Activated T-cell treated with anti-CD3 and anti-CD28 coated beads, Interleukin-2, amount 50 U/mL, for 72 hours (primary cell): Measurements from ENCODE around the gene NR1H4. TPM values are rescaled to one million over a fixed set of nuclear protein-coding genes. Genes with fewer than 3 reads are reported as not detected.

Source experiments
- ATAC-seq, 2 donors: fragments of 150-1000 bp; cut with Tn5 transposase; replicated peaks in 1 of 2; 2 replicates each; pipeline ENCODE4 v1.10.0; 2021; ENCODE audit warnings: moderate library complexity in 2 of 2, mild to moderate bottlenecking in 1 of 2
- DNase-seq, 2 donors: peaks; one replicate each; pipeline ENCODE4 v3.0.0; 2021 to 2022; ENCODE audit warnings: mixed read lengths in 1 of 2
- H3K27ac Mint-ChIP-seq: one replicate; pipeline ENCODE4 v1.8.0; 2022; ENCODE audit warnings: mild to moderate bottlenecking, moderate library complexity, mixed read lengths
- H3K27me3 Mint-ChIP-seq: one replicate; pipeline ENCODE4 v1.8.0; 2022; ENCODE audit warnings: low read depth, mixed read lengths
- H3K36me3 Mint-ChIP-seq, 2 donors: one replicate each; pipeline ENCODE4 v1.8.0; 2022; ENCODE audit warnings: mixed read lengths in 2 of 2, mild to moderate bottlenecking in 1 of 2; ENCODE audit not compliant: insufficient read depth in 2 of 2
- H3K4me1 Mint-ChIP-seq: one replicate; pipeline ENCODE4 v1.8.0; 2022; ENCODE audit warnings: low read depth, mixed read lengths
- H3K4me3 Mint-ChIP-seq, 2 donors: one replicate each; pipeline ENCODE4 v1.8.0; 2022; ENCODE audit warnings: mild to moderate bottlenecking in 2 of 2, mixed read lengths in 2 of 2, moderate library complexity in 2 of 2
- H3K9me3 Mint-ChIP-seq, 2 donors: one replicate each; pipeline ENCODE4 v1.8.0; 2022; ENCODE audit warnings: mixed read lengths in 2 of 2
- total RNA-seq, 2 donors: library from RNA; stranded (reverse); gene quantifications; one replicate each; pipeline ENCODE4 v1.2.3, GENCODE V29; 2022

NR1H4 gene
- total RNA-seq, 2 donors from 2014 or later: not detected

DNA sequence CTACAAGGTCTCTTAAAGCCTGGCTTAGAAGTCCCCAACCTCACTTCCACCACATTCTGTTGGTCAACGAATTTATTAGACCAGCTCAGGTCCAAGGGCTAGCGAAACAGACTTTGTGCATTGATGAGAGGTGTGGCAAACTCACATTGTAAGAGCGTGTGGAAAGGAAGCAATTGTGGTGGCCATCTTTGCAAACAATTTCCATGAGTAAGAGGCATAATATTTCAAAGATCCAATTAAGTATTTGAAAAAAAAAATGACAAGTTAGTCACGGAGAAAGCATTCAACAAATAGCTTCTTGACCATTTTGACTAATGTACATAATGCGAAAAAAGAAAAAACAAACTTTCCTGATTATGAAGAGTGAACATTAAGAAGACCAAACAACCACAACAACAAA is 7.4 kb downstream of the NR1H4 start:
- DNase-seq: no peak
- ATAC-seq: no peak

DNA sequence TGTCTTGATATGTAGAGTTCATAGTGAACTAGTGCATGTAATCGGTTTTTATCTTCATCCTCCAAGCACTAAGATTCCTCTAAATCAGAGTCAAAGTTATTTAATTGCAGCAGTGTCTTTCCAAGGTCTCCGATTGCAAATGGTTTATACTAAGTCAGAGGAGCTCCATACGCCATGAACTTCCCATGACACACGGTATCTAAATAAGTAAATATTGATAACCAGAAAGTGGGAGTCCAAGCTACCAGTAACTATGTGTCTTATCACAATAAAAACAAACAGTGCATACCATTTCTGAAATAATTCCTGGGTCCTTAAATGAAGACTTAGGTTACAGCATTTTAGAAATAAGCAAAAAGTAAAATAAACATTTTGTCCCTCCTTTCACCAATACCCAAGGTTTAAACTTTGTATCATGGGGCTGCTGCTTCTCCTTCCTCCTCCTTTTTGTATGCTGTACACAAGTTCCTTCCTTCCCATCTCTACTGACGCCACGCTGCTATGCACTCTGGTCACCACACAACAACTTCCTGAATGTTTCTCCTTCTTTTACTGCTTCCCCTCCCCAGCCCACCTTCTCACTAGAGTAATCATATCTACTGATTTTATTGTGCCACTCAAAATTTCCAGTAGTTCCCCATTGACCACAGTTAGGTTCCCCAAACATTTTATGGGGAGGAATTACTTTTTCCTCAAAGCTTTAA is 10.7 kb downstream of the NR1H4 start:
- ATAC-seq (no peak), DNase-seq (no peak)
- no peaks in the 10 kb centered on the region for H3K9me3 Mint-ChIP-seq
- H3K27ac Mint-ChIP-seq: no peak overlapping the region
- no peaks in the 10 kb centered on the region for H3K36me3 Mint-ChIP-seq
- H3K27me3 Mint-ChIP-seq: peaks cover 9% of the 10 kb centered on the region
- H3K4me1 Mint-ChIP-seq: no peaks in the 10 kb centered on the region
- no peak overlapping the region for H3K4me3 Mint-ChIP-seq

More for the DNA sequence above, 7.4 kb downstream of the NR1H4 start:
- H3K36me3 Mint-ChIP-seq: no peaks in the 10 kb centered on the region
- no peak overlapping the region for H3K4me3 Mint-ChIP-seq
- no peak overlapping the region for H3K27ac Mint-ChIP-seq
- H3K27me3 Mint-ChIP-seq: peaks cover 15% of the 10 kb centered on the region
- no peaks in the 10 kb centered on the region for H3K9me3 Mint-ChIP-seq
- no peaks in the 10 kb centered on the region for H3K4me1 Mint-ChIP-seq

DNA sequence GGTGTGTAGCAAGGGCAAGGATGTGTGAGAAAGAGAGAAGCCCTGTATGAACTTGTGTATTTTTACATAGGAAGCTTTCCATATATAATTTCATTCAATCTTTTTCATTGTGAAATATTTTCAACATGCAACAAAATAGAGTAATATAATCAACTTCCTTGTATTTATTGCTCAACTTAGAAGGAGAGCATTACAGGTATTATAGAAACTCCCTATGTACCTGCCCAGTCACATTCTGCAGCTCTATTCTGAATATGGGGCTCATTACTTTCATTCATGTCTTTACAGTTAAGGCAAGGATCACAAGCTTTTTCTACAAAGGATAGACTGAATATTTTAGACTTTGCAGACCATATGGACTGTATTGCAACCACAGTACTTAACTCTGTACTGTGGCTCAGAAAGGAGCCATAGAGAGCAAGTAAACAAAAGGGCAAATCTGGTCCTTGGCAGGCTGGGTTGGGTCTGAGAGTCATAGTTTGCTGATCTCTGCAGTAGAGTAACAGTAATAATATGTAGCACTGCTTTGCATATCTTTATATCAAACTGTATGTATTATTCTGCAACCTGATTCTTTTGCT is 11.3 kb downstream of the NR1H4 start:
- no peaks in the 10 kb centered on the region for H3K36me3 Mint-ChIP-seq
- peaks cover 9% of the 10 kb centered on the region for H3K27me3 Mint-ChIP-seq
- H3K4me3 Mint-ChIP-seq: no peak overlapping the region
- no peak for DNase-seq
- no peak overlapping the region for H3K27ac Mint-ChIP-seq
- no peaks in the 10 kb centered on the region for H3K9me3 Mint-ChIP-seq
- H3K4me1 Mint-ChIP-seq: no peaks in the 10 kb centered on the region
- ATAC-seq: no peak

DNA sequence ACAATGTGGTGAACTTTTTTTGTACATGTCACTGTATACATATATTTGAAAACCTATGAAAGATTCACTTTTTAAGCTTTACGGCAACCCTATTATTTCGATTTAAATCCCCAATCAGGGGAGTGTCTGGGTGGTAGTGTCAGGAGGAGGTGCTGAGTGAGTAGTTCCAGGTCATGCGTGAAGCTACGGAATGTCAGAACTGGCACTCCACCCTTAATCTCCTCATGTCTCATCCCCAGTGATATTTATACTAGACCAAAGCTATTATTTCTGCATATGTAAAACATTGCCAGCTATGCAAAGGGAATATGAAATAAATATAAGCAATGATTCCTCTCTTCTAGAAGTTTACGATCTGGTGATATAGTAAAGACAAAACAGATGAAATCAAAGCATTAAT is 12.3 kb downstream of the NR1H4 start:
- Mint-ChIP-seq H3K36me3 (no peaks in the 10 kb centered on the region), H3K9me3 (no peaks in the 10 kb centered on the region), H3K27me3 (peaks cover 9% of the 10 kb centered on the region), H3K4me1 (no peaks in the 10 kb centered on the region), H3K27ac (no peak overlapping the region), H3K4me3 (no peak overlapping the region)
- DNase-seq: no peak
- no peak for ATAC-seq

DNA sequence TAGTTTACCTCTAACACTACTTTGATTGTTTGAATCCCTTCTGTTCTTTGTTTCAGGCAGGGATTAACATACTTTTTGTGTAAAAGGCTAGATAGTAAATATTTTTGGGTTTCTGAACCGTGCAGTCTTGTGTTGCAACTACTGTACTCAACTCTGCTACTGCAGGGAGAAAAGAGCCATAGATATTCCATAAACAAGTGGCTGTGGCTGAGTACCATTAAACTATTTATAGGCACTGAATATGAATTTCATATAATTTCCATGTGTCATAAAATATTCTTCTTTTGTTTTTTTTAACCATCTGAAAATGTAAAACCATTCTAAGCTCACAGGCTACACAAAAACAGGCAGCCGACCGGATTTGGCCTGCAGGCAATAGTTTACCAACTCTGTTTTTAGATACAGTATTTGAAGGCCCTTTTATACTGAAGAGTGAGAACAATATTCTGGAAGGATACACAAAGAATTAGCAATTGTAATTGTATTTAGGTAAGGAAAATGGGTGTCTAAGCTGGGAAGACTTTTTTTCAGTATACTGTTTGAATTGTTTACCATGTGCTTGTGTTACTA is 15.7 kb downstream of the NR1H4 start:
- no peak for ATAC-seq

DNA sequence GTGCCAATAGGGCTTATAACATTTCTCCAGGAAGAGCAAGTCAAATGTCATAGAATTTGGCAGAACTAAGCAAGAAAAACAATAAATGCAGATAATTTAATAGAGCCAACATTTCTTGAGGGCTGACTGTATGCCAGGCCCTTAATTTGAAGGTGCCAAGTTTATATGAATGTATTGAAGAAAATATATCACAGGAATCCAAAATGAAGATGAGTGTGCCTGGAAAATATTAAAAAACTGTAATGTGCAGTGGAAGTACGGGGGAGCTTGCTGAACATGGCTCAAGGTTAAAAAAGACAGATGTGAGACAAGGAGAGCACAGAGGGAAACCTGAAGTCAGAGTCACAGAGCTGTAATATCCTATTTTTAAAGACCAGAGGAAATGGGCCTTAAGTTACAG is 16.4 kb downstream of the NR1H4 start:
- no peak overlapping the region for H3K27ac Mint-ChIP-seq
- H3K4me1 Mint-ChIP-seq: no peaks in the 10 kb centered on the region
- no peak for DNase-seq
- no peaks in the 10 kb centered on the region for H3K27me3 Mint-ChIP-seq
- H3K4me3 Mint-ChIP-seq: no peak overlapping the region
- no peaks in the 10 kb centered on the region for H3K36me3 Mint-ChIP-seq
- no peak for ATAC-seq
- H3K9me3 Mint-ChIP-seq: no peaks in the 10 kb centered on the region

More for the DNA sequence above, 15.7 kb downstream of the NR1H4 start:
- Mint-ChIP-seq H3K4me3 (no peak overlapping the region), H3K9me3 (no peaks in the 10 kb centered on the region), H3K4me1 (no peaks in the 10 kb centered on the region), H3K36me3 (no peaks in the 10 kb centered on the region), H3K27ac (no peak overlapping the region), H3K27me3 (peaks cover 5% of the 10 kb centered on the region)
- no peak for DNase-seq

DNA sequence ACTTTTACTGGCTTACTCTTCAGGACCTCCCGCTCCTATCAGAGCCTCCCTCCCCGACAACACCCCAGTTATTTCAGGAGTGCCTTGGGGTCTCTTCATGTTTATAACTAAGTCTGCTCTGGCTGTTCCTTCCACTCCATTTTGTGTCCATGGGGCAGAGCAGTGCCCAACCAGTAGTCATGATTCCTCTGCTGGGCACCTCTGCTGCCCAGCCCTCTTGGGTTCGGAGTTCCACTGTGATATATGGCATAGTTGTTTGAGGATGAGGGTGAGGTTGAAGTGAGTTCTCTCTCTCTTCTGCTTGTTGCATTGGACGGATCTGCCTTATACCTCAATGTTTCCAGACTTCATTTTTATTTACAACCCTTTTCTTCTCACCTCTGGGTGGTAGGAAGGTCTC is 17.4 kb downstream of the NR1H4 start:
- ATAC-seq (no peak), DNase-seq (no peak)
- Mint-ChIP-seq H3K4me1 (no peaks in the 10 kb centered on the region), H3K27ac (no peak overlapping the region), H3K36me3 (no peaks in the 10 kb centered on the region), H3K27me3 (no peaks in the 10 kb centered on the region), H3K9me3 (no peaks in the 10 kb centered on the region), H3K4me3 (no peak overlapping the region)

DNA sequence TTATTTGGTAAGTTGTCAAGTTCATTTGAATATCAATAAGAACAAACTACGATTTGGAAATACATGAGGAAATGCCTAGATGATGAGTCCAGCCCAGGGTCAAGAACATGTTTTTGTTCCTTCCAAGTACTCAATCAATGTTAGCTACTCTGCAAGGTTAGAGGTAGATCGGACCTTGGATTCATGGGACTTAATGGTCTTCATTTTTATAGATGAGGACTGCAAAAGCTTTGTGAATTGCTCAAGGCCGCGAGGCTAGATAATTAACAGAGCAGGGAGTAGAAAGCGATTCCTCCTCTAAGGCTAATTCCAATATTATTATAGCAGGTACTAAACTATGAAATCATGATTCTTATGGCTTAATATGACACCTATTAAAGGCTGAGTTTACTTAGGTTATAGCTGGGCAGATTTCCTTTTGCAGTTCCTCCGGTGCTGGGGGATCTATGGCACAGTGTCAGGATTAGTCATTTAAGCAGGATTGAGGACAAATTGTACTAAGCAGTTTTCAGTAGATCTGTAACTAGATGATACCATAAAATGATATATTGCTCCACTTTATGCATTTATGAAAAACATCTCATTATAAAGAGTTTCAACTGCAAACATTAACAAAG is 19.8 kb downstream of the NR1H4 start:
- no peaks in the 10 kb centered on the region for H3K36me3 Mint-ChIP-seq
- H3K27ac Mint-ChIP-seq: no peak overlapping the region
- H3K4me1 Mint-ChIP-seq: no peaks in the 10 kb centered on the region
- no peak for ATAC-seq
- H3K4me3 Mint-ChIP-seq: no peak overlapping the region
- no peaks in the 10 kb centered on the region for H3K27me3 Mint-ChIP-seq
- no peak for DNase-seq
- no peaks in the 10 kb centered on the region for H3K9me3 Mint-ChIP-seq

DNA sequence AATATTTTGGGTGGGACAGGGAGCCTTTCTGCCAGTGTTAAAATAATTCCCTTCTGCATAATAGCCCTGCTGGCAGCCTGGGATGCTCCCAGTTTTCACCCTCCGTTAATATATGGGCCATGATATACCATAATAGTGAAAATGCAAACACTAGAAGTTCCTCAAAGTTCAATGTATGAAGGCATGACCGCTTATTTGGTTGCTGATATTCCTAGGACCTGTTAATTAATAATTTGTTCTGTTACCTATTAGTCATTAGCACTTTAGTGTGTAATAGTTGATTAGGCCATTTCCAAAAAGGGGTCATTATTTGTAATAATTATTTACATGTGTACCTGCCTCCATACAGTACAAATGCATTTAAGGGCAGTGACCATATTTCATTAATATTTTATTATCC is 20.4 kb downstream of the NR1H4 start:
- H3K27ac Mint-ChIP-seq: no peak overlapping the region
- no peak for ATAC-seq
- H3K36me3 Mint-ChIP-seq: no peaks in the 10 kb centered on the region
- H3K4me1 Mint-ChIP-seq: no peaks in the 10 kb centered on the region
- no peaks in the 10 kb centered on the region for H3K9me3 Mint-ChIP-seq
- H3K27me3 Mint-ChIP-seq: no peaks in the 10 kb centered on the region
- H3K4me3 Mint-ChIP-seq: no peak overlapping the region
- no peak for DNase-seq

DNA sequence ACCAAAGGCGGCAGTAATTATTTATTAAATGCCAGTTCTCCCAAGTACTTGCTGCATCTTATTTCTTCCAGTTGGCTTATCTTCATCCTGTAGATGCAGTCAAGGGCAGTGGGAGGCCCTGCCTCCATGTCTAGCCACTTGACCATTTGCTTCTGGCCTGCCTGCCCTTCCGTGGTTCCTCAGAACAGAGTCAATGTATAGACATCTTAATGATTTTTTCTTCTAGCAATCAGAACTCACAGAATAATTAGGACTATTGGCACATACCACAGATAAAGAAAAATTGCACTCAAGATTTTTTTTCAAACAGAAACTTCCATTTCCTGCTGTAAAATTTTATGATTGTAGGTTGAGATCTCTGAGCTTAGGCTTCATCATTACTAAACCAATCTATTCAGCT is 20.9 kb downstream of the NR1H4 start:
- Mint-ChIP-seq H3K27ac (no peak overlapping the region), H3K4me3 (no peak overlapping the region), H3K27me3 (no peaks in the 10 kb centered on the region), H3K36me3 (no peaks in the 10 kb centered on the region), H3K9me3 (no peaks in the 10 kb centered on the region), H3K4me1 (no peaks in the 10 kb centered on the region)
- no peak for DNase-seq
- ATAC-seq: no peak

DNA sequence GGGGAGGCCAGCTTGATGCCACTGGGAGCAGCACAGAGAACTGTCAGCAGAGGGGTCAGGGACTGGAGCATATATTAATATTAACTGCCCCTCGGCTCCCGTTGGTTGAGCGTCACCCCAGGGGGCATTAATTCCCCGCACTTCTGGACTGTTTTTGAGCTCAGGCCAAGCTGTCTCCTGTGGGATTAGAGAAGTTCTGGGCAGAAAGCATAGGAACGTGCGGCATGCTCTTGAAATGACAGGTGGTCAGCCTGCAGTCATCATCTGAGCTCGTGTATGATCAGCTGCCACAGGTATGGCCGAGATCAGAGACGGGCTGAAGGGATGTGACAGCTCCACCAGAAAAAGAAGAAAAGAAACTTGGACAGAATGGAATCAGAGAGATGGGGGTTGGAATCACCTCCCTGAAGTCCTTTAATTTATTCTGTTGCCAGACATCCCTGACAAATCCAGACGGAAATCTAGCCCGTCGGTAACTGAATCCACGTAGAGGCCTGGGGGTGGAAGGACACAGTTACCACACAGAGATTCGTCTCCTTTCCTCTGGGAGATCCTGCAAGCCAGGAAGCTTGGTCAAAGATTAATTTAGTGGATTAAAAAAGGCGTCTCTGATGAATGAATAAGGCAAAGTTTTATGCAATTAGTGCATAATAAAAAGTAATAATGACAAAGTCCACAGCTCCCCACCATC is 23.6 kb downstream of the NR1H4 start:
- no peak overlapping the region for H3K4me3 Mint-ChIP-seq
- no peaks in the 10 kb centered on the region for H3K27me3 Mint-ChIP-seq
- ATAC-seq (no peak), DNase-seq (no peak)
- H3K4me1 Mint-ChIP-seq: no peaks in the 10 kb centered on the region
- H3K36me3 Mint-ChIP-seq: peaks cover 0 to under 1% of the 10 kb centered on the region in 2 donors
- H3K9me3 Mint-ChIP-seq: no peaks in the 10 kb centered on the region
- H3K27ac Mint-ChIP-seq: no peak overlapping the region

DNA sequence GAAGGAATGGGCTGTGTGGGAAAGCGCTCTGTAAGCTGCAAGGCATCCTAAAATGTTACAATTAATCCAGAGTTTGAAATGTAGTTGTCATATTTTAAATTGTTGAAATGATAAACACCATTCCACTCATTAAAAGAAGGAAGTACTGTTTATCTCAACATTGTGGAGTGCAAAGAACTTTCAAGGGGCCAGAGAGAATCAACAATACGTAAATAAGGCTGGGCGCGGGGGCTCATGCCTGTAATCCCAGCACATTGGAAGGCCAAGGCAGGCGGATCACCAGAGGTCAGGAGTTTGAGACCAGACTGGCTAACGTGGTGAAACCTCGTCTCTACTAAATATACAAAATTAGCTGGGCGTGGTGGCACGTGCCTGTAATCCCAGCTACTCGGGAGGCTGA is 24.5 kb downstream of the NR1H4 start:
- no peak overlapping the region for H3K27ac Mint-ChIP-seq
- H3K4me1 Mint-ChIP-seq: no peaks in the 10 kb centered on the region
- H3K9me3 Mint-ChIP-seq: peaks cover 1 to 3% of the 10 kb centered on the region in 2 donors
- no peak for ATAC-seq
- DNase-seq: no peak
- H3K36me3 Mint-ChIP-seq: peaks cover 0 to 2% of the 10 kb centered on the region in 2 donors
- H3K4me3 Mint-ChIP-seq: no peak overlapping the region
- H3K27me3 Mint-ChIP-seq: no peaks in the 10 kb centered on the region

DNA sequence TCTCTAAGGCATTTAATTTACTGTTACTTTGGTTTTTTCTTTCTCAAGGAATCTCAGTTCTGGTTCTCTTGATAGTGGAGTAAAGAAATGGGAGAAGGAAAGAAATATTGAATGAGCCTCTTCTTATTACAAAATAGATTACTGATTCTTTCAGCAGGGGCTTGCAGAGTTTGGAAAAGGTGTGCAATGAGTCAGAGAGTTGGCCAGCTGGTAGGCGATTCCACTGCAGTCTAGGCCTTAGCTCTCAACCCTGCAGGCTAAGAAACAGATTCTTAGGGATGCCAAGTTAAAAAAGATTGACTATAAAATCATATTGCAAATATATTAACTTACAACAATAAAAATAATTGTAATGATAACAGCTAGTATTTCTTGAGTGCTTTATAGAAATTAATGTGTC is 25.8 kb downstream of the NR1H4 start:
- Mint-ChIP-seq H3K36me3 (peaks cover 0 to 2% of the 10 kb centered on the region in 2 donors), H3K9me3 (peaks cover 1 to 3% of the 10 kb centered on the region in 2 donors), H3K27me3 (no peaks in the 10 kb centered on the region), H3K27ac (no peak overlapping the region), H3K4me1 (no peaks in the 10 kb centered on the region), H3K4me3 (no peak overlapping the region)
- ATAC-seq (no peak), DNase-seq (no peak)
